GM19463 (cell line): Measurements from ENCODE around the gene NECAB3.
"Not testable (repeated sequence)": the region's sequence is repeated elsewhere in the genome, so short reads cannot be mapped to it uniquely, and the experiment has no call there.

ENCODE experiments used
- ATAC-seq: cut with Tn5 transposase; IDR thresholded peaks from one replicate; pipeline ENCODE4 v1.9.1; 2021; ENCODE audit warnings: mild to moderate bottlenecking, moderate library complexity; ENCODE audit not compliant: unreplicated experiment

The NECAB3 gene

GRCh38 chr20:33674294-33675135 is at the start of gene NECAB3:
NECAB3 (minus strand) TSS chr20:33674428; CDS start chr20:33674352, 76 bp downstream.
- peak; percentile 82 for ATAC-seq

GRCh38 chr20:33721391-33722140 is 47.3 kb upstream of the NECAB3 start:
- ATAC-seq, result no peak

DNA sequence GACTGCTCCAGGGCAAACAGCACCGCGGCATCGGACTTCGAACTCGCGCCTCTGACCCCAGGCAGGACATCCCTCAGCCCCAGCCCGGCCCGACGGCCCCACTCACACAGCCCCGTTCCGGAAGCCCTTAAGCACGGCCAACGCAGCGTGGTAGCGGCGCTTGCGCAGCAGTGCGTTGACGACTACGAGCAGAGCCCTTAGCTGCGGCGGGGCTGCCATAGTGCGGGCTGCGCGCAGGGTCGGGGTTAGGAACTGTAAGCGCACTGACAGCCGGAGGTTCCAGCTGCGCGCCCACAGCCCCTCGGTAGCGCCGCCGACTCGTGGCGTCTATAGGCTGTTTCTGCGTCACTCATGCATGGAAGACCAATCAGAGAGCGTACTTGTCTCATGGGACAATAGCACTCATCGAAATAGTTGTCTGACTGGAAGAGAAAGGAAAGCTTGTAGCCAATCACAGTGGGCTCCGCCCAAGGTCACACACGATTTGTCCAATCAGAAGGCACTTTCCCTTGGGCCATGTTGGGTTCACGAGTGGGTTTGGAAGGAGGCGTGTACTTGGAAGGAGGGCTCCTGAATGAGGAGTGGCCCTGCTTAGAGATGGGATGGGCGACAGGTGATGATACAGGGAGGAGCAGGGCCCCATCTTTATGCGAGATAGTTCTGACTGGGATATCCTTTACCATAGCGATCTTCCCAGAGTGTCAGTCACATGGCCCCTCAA is 45.9 kb upstream of the NECAB3 start, which contains the start of gene PXMP4:
Gene PXMP4 (minus strand): TSS at position 322 of the 721 bp plus-strand sequence. CDS start 103 bp downstream, at position 219.
- peak; percentile 92 for ATAC-seq

DNA sequence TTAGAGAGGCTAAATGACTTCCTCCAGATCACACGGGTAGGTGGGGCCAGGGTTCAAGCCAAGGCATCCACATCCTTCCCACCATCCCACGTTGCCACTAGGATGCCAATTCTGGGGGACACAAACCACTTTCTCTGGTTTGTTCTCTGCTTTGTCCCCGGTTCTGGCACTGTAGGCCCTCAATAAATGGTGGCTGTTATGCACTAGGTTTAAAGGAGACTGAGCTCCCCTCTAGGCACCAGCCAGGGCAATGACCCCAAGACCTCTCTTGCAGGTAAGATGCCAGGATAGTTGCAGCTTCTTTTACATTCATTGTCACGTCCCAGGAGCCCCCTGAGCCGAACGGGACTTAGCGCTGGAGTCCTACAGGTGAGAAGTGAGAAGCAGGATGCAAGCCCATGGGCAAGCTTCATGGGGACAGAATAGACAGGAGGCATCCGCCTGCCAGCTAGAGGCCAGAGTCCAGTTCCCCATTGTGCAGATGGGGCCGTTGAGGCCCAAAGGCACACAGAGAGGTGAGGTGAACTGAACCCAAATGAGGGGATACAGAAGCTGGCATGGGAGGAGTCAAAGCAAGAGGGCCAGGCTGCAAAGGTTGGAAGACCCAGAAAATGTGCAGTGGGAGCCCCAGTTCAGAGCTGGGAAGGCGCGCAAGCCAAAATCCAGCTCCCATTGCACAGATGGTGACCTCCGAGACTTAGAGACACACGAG is 45.2 kb upstream of the NECAB3 start:
- no peak for ATAC-seq

- no peak for ATAC-seq
These were observed 42.3 kb upstream of the NECAB3 start for GRCh38 chr20:33716498-33716897.

GRCh38 chr20:33713865-33714367 is 39.7 kb upstream of the NECAB3 start:
- ATAC-seq, result no peak

GRCh38 chr20:33711446-33711738 is 37.2 kb upstream of the NECAB3 start:
- no peak for ATAC-seq

DNA sequence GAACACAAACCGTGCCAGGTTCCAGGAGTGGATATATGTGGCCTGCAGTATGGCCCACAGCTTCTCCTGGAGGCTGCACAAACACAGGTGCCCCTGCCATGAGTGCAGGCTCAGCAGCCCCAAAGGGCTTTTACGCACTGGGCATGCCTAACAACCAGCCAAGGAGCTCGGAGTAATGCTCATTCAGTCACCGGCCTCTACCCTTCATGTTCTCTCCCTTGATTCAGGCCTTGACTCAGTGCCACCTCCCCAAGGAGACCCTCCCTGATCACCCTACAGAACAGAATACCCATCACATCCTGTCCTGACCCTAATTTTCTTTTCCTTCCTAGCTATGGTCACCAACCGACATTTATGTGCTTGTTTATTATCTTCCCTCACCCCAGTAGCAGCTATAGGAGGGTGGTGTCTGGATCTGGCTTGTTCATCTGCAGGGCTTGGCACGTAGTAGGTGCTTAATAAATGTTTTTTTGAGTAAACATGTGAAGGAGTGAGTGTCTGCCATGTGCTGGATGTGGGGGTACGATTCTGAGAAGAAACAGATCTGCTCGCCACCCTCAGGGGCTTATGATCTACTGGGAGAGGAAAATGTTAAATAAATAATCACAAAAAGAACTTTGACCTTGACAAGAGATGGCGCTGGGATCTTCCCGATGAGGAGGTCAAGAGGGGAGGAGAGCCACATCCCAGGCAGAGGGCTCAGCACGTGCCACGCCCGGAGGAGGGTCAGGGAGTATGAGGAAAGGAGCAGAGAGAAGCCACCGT is 36.6 kb upstream of the NECAB3 start:
- ATAC-seq, result no peak

DNA sequence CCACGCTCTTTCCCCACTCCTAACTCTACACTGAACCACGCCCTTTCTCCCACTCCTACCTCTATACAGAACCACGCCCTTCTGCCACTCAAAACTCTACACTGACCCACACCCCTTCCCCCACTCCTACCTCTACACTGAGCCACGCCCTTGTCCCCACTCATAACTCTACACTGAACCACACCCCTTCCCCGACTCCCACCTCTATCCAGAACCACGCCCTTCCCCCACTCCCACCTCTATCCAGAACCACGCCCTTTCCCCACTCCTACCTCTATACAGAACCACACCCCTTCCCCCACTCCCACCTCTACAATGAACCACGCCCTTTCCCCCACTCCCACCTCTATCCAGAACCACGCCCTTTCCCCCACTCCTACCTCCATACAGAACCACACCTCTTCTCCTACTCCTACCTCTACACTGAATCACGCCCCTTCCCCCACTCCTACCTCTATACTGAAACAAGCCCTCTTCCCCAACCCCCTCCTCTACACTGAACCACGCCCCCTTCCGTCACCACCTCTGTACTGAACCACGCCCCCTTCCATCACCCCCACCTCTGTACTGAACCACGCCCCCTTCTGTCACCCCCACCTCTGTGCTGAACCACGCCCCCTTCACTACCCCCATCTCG is 35.8 kb upstream of the NECAB3 start:
- ATAC-seq, result no peak

DNA sequence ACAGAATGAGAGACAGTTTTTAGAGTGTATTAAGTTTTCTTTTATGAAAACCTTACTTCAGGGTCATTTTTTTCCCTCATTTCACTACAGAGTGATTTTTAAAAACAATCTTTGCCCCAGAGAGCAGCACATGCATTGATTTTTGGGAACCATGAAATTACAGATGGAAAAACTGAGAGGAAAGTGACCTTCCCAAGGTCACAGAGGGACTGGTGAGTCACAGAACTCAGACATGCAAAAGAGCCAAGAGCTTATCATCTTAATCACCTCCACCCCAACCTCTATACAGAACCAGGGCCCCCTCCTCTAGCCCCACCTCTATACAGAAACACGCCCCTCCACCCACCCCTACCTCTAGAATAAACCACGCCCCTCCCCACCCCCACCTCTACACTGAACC is 35.2 kb upstream of the NECAB3 start:
- ATAC-seq, result no peak

DNA sequence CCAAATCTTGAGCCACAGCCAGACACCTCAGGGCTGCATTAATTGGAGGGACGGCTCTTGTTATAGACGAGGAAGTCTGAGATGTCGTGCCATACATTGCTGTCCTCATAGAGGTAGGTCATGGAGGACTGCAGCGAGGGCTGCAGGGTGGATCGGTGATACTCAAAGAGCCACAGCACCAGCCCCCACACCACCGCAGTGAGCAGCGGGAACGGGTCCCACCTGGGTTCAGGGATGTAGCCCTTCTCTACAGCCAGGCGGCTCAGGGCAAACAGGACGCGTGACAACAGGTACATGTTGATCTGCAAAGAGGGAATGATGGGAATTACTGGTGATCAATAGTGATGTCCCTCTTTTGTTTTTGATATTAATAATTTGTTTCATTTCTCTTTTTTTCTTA is 33.4 kb upstream of the NECAB3 start:
- ATAC-seq, result no peak

DNA sequence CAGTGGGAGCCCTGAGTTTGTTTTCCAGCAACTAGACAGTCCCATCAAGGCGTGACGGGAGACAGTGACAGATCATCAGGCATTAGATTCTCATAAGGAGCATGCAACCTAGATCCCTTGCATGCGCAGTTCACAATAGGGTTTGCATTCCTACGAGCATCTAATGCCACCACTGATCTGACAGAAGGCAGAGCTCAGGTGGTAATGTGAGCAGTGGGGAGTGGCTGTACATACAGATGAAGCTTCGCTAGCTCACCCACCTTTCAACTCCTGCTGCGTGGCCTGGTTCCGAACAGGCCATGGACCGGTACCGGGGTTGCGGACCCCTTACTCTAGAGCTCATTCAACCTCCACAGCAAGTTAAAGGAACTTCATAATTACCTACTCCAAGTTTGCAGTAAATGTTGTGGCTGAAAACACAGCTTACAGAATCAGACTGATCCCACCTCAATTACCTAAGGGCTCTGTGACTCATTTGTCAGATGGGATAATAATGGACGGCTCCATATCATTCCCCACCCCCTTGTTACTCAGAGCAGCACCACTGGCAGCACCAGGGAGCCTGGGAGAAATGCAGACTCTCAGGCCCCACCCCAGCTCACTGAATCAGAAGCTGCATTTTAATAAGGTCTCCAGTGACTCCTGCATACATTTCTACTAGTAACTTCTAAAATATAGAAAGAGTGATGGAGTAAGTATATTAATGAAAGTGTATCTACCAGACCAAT is 30.1 kb upstream of the NECAB3 start:
- ATAC-seq, result no peak

- ATAC-seq, result no peak
These were observed 29.4 kb upstream of the NECAB3 start for GRCh38 chr20:33703498-33704137.

- ATAC-seq, result no peak
These were observed 28.6 kb upstream of the NECAB3 start for GRCh38 chr20:33702861-33703260.

DNA sequence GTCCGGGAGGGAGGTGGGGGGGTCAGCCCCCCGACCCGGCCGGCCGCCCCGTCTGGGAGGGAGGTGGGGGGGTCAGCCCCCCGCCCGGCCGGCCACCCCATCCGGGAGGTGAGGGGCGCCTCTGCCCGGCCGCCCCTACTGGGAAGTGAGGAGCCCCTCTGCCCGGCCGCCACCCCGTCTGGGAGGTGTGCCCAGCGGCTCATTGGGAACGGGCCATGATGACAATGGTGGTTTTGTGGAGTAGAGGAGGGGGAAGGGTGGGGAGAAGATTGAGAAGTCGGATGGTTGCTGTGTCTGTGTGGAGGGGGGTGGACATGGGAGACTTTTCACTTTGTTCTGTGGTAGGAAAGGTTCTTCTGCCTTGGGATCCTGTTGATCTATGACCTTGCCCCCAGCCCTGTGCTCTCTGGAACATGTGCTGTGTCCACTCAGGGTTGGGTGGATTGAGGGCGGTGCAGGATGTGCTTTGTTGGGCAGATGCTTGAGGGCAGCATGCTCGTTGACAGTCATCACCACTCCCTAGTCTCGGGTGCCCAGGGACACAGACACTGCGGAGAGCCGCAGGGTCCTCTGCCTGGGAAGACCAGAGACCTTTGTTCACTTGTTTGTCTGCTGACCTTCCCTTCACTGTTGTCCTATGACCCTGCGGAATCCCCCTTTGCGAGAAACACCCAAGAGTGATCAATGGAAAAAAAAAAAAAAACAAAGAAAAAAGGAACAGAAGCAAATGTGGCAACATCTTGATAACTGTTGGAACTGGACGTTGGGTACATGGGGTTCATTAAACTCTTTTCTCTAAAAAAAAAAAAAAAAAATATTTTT is 27.6 kb upstream of the NECAB3 start:
- no peak for ATAC-seq

DNA sequence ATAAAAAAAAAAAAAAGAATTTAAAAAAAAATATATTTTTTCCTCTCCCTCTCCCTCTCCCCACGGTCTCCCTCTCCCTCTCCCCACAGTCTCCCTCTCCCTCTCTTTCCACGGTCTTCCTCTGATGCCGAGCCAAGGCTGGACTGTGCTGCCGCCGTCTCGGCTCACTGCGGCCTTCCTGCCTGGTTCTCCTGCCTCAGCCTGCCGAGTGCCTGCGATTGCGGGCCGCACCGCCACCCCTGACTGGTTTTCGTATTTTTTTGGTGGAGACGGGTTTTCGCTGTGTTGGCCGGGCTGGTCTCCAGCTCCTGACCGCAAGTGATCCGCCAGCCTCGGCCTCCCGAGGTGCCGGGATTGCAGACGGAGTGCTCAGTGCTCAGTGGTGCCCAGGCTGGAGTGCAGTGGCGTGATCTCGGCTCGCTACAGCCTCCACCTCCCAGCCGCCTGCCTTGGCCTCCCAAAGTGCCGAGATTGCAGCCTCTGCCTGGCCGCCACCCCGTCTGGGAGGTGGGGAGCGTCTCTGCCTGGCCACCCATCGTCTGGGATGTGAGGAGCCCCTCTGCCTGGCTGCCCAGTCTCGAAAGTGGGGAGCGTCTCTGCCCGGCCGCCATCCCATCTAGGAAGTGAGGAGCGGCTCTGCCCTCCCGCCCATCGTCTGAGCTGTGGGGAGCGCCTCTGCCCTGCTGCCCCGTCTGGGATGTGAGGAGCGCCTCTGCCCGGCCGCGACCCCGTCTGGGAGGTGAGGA is 26.6 kb upstream of the NECAB3 start:
- ATAC-seq, result not testable (repeated sequence)

DNA sequence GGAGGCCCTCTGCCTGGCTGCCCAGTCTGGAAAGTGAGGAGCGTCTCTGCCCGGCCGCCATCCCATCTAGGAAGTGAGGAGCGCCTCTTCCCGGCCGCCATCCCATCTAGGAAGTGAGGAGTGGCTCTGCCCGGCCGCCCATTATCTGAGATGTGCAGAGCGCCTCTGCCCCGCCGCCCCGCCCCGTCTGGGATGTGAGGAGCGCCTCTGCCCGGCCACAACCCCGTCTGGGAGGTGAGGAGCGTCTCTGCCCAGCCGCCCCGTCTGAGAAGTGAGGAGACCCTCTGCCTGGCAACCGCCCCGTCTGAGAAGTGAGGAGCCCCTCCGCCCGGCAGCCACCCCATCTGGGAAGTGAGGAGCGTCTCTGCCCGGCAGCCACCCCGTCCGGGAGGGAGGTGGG is 24.7 kb upstream of the NECAB3 start:
- not testable (repeated sequence) for ATAC-seq
